ENCODE data around the gene GP1BB.

DNA sequence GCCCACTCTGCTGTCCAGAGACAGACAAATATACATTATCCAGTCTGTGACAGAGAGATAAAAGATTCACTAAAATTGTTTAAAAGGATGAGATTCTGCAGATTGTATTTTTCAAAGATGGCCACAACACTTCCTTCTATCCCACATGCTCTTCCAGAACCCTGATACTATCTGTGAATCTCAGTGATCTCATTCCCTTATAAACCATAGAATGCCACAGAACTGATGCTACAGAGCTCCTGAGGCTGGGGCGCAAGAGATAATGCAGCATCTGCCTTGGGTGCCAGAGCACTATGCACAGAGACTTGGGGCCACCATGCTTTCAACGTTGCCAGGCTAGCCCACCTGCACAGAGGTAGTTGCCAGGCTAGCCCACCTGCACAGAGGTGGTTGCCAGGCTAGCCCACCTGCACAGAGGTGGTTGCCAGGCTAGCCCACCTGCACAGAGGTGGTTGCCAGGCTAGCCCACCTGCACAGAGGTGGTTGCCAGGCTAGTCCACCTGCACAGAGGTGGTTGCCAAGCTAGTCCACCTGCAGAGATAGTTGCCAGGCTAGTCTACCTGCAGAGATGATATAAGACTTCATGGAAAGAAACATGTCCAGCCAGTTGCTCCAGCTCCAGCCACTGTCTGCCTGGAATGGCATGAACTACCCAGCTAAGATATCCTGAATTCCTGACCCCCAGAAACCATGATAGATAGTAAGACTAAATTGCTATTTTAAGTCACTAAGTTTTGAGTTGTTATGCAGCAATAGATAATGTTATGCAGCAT, 26.6 kb upstream of the GP1BB start:
- TF ChIP-seq, protein P1, sequence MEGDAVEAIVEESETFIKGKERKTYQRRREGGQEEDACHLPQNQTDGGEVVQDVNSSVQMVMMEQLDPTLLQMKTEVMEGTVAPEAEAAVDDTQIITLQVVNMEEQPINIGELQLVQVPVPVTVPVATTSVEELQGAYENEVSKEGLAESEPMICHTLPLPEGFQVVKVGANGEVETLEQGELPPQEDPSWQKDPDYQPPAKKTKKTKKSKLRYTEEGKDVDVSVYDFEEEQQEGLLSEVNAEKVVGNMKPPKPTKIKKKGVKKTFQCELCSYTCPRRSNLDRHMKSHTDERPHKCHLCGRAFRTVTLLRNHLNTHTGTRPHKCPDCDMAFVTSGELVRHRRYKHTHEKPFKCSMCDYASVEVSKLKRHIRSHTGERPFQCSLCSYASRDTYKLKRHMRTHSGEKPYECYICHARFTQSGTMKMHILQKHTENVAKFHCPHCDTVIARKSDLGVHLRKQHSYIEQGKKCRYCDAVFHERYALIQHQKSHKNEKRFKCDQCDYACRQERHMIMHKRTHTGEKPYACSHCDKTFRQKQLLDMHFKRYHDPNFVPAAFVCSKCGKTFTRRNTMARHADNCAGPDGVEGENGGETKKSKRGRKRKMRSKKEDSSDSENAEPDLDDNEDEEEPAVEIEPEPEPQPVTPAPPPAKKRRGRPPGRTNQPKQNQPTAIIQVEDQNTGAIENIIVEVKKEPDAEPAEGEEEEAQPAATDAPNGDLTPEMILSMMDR (IDR thresholded peaks at IDR 0.05; ENCODE audit: extremely low read depth in 1 of 2, insufficient read depth in 1 of 2, low read depth in 1 of 2, low read length in 2 of 2) = no peak
- TF ChIP-seq POLR2AphosphoS5 (IDR thresholded peaks at IDR 0.05; ENCODE audit: insufficient read depth, low read depth, low read length) (no peak), POLR2A (IDR thresholded peaks at IDR 0.05; ENCODE audit: low read depth, low read length) (no peak), GATA2 (IDR thresholded peaks at IDR 0.05; ENCODE audit: insufficient read depth, insufficient read length, low read depth, low read length) (no peak)
- TF ChIP-seq, protein P2, sequence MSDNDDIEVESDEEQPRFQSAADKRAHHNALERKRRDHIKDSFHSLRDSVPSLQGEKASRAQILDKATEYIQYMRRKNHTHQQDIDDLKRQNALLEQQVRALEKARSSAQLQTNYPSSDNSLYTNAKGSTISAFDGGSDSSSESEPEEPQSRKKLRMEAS (IDR thresholded peaks at IDR 0.05; ENCODE audit: insufficient read depth, insufficient read length) = no peak

All from endothelial cell of umbilical vein (primary cell).